Activated CD4-positive, CD25-positive, alpha-beta regulatory T cell (primary cell): ENCODE measurements around the gene CDH13.

Experiments used
- DNase-seq, 4 experiments: peaks; one replicate each; lab custom pipeline; 2025; lab: John Stamatoyannopoulos, UW

The CDH13 gene

GRCh38 chr16:82628711-82629110 lies 1.9 kb downstream of the CDH13 start:
- no peak for DNase-seq

- no peak for DNase-seq
Measured at GRCh38 chr16:82629441-82630027, 2.8 kb downstream of the CDH13 start.

- DNase-seq = no peak
Measured at GRCh38 chr16:82630219-82630618, 3.5 kb downstream of the CDH13 start.

GRCh38 chr16:82630688-82631087 lies 3.9 kb downstream of the CDH13 start:
- DNase-seq = no peak

GRCh38 chr16:82631701-82632685 lies 5.2 kb downstream of the CDH13 start:
- no peak for DNase-seq

- DNase-seq = no peak
Measured at GRCh38 chr16:82633964-82634600, 7.3 kb downstream of the CDH13 start.

- no peak for DNase-seq
Measured at GRCh38 chr16:82634955-82635610, 8.3 kb downstream of the CDH13 start.

- no peak for DNase-seq
Measured at GRCh38 chr16:82636485-82636884, 9.7 kb downstream of the CDH13 start.

- DNase-seq = no peak
Measured at GRCh38 chr16:82636958-82637357, 10.2 kb downstream of the CDH13 start.

GRCh38 chr16:82638095-82638798 lies 11.5 kb downstream of the CDH13 start:
- no peak for DNase-seq

- no peak for DNase-seq
Measured at GRCh38 chr16:82639263-82639662, 12.5 kb downstream of the CDH13 start.

GRCh38 chr16:82639666-82640336 lies 13.0 kb downstream of the CDH13 start:
- peak in 1 of 4 experiments; percentile 11 for DNase-seq

- no peak for DNase-seq
Measured at GRCh38 chr16:82641336-82641984, 14.7 kb downstream of the CDH13 start.

GRCh38 chr16:82643136-82643535 lies 16.4 kb downstream of the CDH13 start:
- no peak for DNase-seq

- no peak for DNase-seq
Measured at GRCh38 chr16:82643936-82644630, 17.3 kb downstream of the CDH13 start.

GRCh38 chr16:82646504-82646903 lies 19.7 kb downstream of the CDH13 start:
- no peak for DNase-seq

- DNase-seq = no peak
Measured at GRCh38 chr16:82649766-82650165, 23.0 kb downstream of the CDH13 start.

- DNase-seq = no peak
Measured at GRCh38 chr16:82650804-82651203, 24.0 kb downstream of the CDH13 start.

GRCh38 chr16:82651921-82652601 lies 25.3 kb downstream of the CDH13 start:
- DNase-seq = no peak
